Small intestine (tissue), 7 donors: ENCODE results near the gene SMIM45.
A peak's percentile ranks its signal among the peaks of the same experiment; 100 is the strongest.

Experiments
- DNase-seq, 2 donors: peaks; one replicate each; pipeline versions ENCODE4 v3.0.0 to v3.0.0-alpha.2; 2013
- FAIRE-seq: peaks from 2 replicates; lab custom pipeline; 2012; peaks lifted over from hg19 to GRCh38; lab: Jason Lieb, UNC
- H3K27ac ChIP-seq, 3 donors: one replicate each; pipeline ENCODE4 v1.5.1; 2013; ENCODE audit warnings: low read length in 2 of 3, mild to moderate bottlenecking in 2 of 3, control low read depth in 1 of 3, inconsistent platforms in 1 of 3, low read depth in 1 of 3, moderate library complexity in 1 of 3
- H3K27me3 ChIP-seq, 3 donors: one replicate each; pipeline ENCODE4 v1.6.1; 2013; ENCODE audit warnings: low read length in 3 of 3, inconsistent platforms in 1 of 3; ENCODE audit not compliant: control insufficient read depth in 3 of 3, insufficient read depth in 3 of 3
- H3K36me3 ChIP-seq, 3 donors: one replicate each; pipeline ENCODE4 v1.6.1; 2013; ENCODE audit warnings: low read length in 3 of 3, inconsistent platforms in 1 of 3, low read depth in 1 of 3, mild to moderate bottlenecking in 1 of 3, moderate library complexity in 1 of 3; ENCODE audit not compliant: control insufficient read depth in 3 of 3, insufficient read depth in 2 of 3
- H3K4me1 ChIP-seq, 3 donors: one replicate each; pipeline ENCODE4 v1.6.1; 2013; ENCODE audit warnings: low read length in 2 of 3, inconsistent platforms in 1 of 3, low read depth in 1 of 3, mild to moderate bottlenecking in 1 of 3, moderate library complexity in 1 of 3; ENCODE audit not compliant: control insufficient read depth in 3 of 3, insufficient read depth in 2 of 3
- H3K4me3 ChIP-seq, 3 donors: one replicate each; pipeline ENCODE4 v1.5.1; 2013; ENCODE audit warnings: low read length in 3 of 3, control low read depth in 1 of 3, inconsistent platforms in 1 of 3, low read depth in 1 of 3, mild to moderate bottlenecking in 1 of 3, moderate library complexity in 1 of 3
- H3K9me3 ChIP-seq, 2 donors: one replicate each; pipeline ENCODE4 v1.6.1; 2013; ENCODE audit warnings: low read depth in 1 of 2, low read length in 1 of 2; ENCODE audit not compliant: control insufficient read depth in 2 of 2, insufficient read depth in 1 of 2
- WGBS, 3 donors: extraction: QIAGEN DNeasy Blood & Tissue Kit; methylation state at CpG; one replicate each; pipeline ENCODE4 v1.1.7; 2013; 5-methylcytosine and 5-hydroxymethylcytosine counted together
- donor health status: healthy with polysubstance abuse.
- donor health status: control.
- donor health status: control.
- donor health status: Bipolar disorder and iron deficiency.
- donor health status: healthy.

SMIM45 gene

DNA sequence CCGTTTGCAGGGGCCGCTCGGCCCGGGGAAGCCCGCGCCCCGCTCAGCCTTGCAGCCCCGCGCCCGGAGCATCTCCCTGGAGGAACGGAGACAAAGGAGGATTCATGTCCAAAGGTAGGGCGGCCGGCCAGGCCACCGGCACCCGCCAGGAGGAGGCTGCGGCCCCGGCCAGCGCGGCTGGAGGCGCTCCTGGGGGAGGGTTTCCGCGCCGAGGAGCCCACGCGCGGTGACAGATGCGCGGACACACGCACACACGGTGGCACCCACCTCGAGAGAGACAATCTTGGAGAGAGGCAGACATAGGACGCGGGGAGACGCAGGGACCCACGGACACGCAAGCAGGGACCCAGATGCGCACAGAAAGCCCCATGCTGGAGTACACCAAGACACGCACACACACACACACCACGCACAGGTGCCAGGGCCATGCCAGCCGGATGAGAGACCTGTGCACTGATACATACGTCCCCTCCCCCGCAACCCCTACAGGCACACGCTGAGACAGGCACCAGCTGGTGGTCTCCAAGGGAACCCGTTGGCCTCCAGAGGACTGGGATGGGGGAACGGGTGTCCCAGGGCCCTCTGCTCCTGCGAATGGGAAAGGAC, 25.1 kb downstream of the SMIM45 start:
- H3K4me1 ChIP-seq = peaks cover 0 to 4% (median 1%) of the 10 kb centered on the region in 3 donors
- H3K9me3 ChIP-seq = no peaks in the 10 kb centered on the region
- FAIRE-seq = no peak
- peak in 1 of 2 donors; percentile 26 for DNase-seq
- WGBS, 3 donors = 3 to 7% (median 6%) methylated on average over 37 to 46 of the region's 46 CpGs
- H3K4me3 ChIP-seq = peak overlapping the region in 2 of 3 donors; percentile 18 to 50
- H3K36me3 ChIP-seq = no peaks in the 10 kb centered on the region
- H3K27me3 ChIP-seq = peaks cover 0 to 55% (median 25%) of the 10 kb centered on the region in 3 donors
- H3K27ac ChIP-seq = no peak overlapping the region

DNA sequence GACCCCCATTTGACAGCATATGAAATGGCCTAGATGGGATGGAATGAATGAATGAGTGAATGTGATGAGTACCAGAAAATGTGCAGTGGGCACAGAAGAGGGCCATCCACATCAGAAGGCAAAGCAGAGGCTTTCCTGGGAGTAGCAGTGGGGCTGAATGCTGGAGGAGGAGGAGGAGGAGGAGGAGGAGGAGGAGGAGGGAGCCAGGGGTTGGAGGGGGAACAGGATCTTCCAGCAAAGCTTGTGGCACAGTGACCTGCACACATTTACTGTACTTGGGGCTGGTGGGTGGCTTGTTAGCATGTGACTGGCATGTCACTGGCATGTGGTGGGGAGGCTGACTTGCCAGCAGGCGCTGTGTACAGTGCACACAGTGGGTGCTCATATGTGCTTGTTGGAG, 26.8 kb downstream of the SMIM45 start:
- no peak overlapping the region for H3K27ac ChIP-seq
- peaks cover 0 to 51% (median 20%) of the 10 kb centered on the region in 3 donors for H3K27me3 ChIP-seq
- H3K4me1 ChIP-seq = peaks cover 0 to 4% (median 1%) of the 10 kb centered on the region in 3 donors
- WGBS, 3 donors = 98 to 100% (median 100%) methylated on average over 1 of the region's 1 CpG
- no peaks in the 10 kb centered on the region for H3K36me3 ChIP-seq
- no peak overlapping the region for H3K4me3 ChIP-seq
- FAIRE-seq (no peak), DNase-seq (no peak)
- no peaks in the 10 kb centered on the region for H3K9me3 ChIP-seq

GRCh38 chr22:41979423-41980250, 27.7 kb downstream of the SMIM45 start:
- no peak for FAIRE-seq
- no peak for DNase-seq
- Histone ChIP-seq H3K27me3 (peaks cover 0 to 47% (median 20%) of the 10 kb centered on the region in 3 donors), H3K36me3 (no peaks in the 10 kb centered on the region), H3K9me3 (no peaks in the 10 kb centered on the region), H3K4me1 (peaks cover 0 to 4% (median 1%) of the 10 kb centered on the region in 3 donors), H3K4me3 (no peak overlapping the region), H3K27ac (no peak overlapping the region)
- WGBS, 3 donors = 74 to 83% (median 77%) methylated on average over 8 to 9 of the region's 9 CpGs

- FAIRE-seq = no peak
- H3K27ac ChIP-seq = no peak overlapping the region
- DNase-seq = peak in 1 of 2 donors; percentile 25
- no peaks in the 10 kb centered on the region for H3K36me3 ChIP-seq
- H3K9me3 ChIP-seq = no peaks in the 10 kb centered on the region
- 43 to 62% (median 58%) methylated on average over 5 of the region's 5 CpGs for WGBS, 3 donors
- no peaks in the 10 kb centered on the region for H3K4me1 ChIP-seq
- peaks cover 0 to 20% (median 2%) of the 10 kb centered on the region in 3 donors for H3K27me3 ChIP-seq
- no peak overlapping the region for H3K4me3 ChIP-seq
These were observed 30.9 kb downstream of the SMIM45 start for GRCh38 chr22:41982865-41983264.

DNA sequence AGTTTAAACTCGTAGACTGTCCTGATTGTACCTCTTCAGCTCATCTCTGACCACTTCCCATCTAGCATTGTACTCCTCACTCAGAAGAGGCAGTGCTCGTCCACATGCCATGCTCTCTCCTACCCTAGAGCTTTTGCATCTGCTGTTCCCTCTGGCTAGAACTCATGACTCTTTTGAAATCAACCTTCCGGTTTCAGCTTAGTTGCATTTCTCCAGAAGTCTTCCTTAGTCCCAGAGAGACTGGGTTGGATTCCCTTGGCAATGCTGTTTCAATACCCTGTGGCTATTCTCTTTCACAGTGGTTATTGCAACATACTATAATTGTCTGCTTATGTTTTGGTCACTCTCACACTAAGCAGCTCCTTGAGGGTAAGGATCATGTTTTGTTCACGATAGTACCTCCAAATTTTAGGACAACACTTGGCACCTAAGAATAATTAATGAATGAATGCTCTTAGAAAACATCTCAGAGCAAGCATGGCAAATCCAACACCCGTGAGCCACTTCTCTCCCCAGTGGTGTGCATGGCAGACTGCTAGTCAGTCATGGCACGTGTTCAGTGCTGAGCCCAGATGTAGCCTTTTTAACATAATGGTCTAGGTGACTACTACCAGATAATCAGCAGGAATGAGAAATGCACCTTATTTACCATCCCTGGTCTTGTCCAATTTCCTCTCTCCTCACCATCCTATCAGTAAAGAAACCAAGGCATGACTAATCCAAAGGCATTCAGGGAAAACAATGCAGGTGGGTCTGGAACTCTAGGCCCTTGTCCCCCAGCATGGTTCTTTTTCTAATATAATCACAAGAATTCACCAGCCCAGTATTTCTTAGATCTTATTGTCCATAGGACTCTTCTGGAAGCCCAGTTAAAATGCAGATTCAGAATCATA, 31.8 kb downstream of the SMIM45 start:
- Histone ChIP-seq H3K27ac (no peak overlapping the region), H3K27me3 (peaks cover 0 to 11% (median 0%) of the 10 kb centered on the region in 3 donors), H3K9me3 (no peaks in the 10 kb centered on the region), H3K4me1 (no peaks in the 10 kb centered on the region), H3K36me3 (no peaks in the 10 kb centered on the region), H3K4me3 (no peak overlapping the region)
- FAIRE-seq = no peak
- no peak for DNase-seq
- WGBS, 3 donors = 70 to 75% (median 74%) methylated on average over 6 of the region's 6 CpGs

DNA sequence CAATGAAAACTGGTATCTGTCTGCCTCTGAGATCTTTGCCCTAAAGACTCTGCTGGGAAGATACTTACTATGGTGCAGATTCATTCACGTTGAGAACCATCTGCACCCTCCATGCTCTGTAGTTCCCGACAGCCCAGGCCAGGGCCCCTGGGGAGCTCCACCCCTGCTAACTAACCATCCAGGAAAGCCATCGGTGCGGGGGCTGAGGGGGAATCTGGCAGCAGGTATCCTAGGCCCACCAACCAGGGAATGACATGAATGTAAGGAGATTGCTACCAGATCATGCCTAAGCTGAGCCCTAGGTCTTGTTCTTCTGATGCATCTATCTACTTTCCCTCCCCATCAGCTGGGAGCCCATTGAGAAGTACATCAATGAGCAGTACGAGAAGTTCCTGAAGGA, 35.3 kb downstream of the SMIM45 start:
- no peak for FAIRE-seq

DNA sequence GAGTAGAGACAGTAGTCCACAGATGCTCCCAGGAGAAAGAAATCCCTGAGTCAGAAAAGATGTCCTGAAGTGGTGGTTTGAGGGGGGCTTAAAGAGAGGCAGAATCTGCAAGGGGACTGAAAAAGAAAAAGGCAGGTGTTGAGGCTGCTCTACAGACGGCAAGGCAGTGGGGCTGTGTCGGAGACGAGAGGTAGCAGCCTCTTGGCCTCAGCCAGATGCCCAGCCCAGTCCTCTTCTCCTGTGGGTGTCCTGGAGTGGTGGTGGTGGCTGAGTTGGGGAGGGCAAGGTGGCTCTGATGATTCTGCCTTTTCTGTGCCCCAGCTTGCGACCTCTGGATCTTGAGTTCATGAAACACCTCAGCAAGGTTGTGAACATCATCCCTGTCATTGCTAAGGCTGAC, 37.3 kb downstream of the SMIM45 start:
- H3K27me3 ChIP-seq = peaks cover 0 to 6% (median 0%) of the 10 kb centered on the region in 3 donors
- no peaks in the 10 kb centered on the region for H3K4me1 ChIP-seq
- DNase-seq (no peak), FAIRE-seq (no peak)
- no peak overlapping the region for H3K4me3 ChIP-seq
- 61 to 82% (median 64%) methylated on average over 4 of the region's 4 CpGs for WGBS, 3 donors
- no peak overlapping the region for H3K27ac ChIP-seq
- H3K9me3 ChIP-seq = no peaks in the 10 kb centered on the region
- no peaks in the 10 kb centered on the region for H3K36me3 ChIP-seq

More for the DNA sequence above, 35.3 kb downstream of the SMIM45 start:
- no peak for DNase-seq
- Histone ChIP-seq H3K36me3 (no peaks in the 10 kb centered on the region), H3K27me3 (peaks cover 0 to 6% (median 0%) of the 10 kb centered on the region in 3 donors), H3K27ac (no peak overlapping the region), H3K4me1 (no peaks in the 10 kb centered on the region), H3K4me3 (no peak overlapping the region), H3K9me3 (no peaks in the 10 kb centered on the region)
- WGBS, 3 donors = 90 to 92% (median 91%) methylated on average over 5 of the region's 5 CpGs

GRCh38 chr22:41991111-41991510, 39.2 kb downstream of the SMIM45 start:
- H3K4me3 ChIP-seq = no peak overlapping the region
- peaks cover 0 to 11% (median 0%) of the 10 kb centered on the region in 3 donors for H3K27me3 ChIP-seq
- no peak overlapping the region for H3K27ac ChIP-seq
- no peak for DNase-seq
- FAIRE-seq = no peak
- H3K4me1 ChIP-seq = no peaks in the 10 kb centered on the region
- H3K9me3 ChIP-seq = no peaks in the 10 kb centered on the region
- H3K36me3 ChIP-seq = no peaks in the 10 kb centered on the region
- 79 to 90% (median 83%) methylated on average over 7 of the region's 7 CpGs for whole genome bisulfite sequencing, 3 donors
